Measurements from ENCODE around the gene CDH13. TPM values are rescaled to one million over a fixed set of nuclear protein-coding genes. Genes with fewer than 3 reads are reported as not detected.

Gene CDH13
- total and polyA plus RNA-seq, 2 experiments from 2014 or later, result 1.6 to 4.4 TPM

GRCh38 chr16:83312015-83312717 lies 685.4 kb downstream of the CDH13 start:
- Mint-ChIP-seq H3K4me1 (peaks cover 5% of the 10 kb centered on the region; the same call in 2 of the 3 replicates), H3K27me3 (ENCODE audit: insufficient read depth, low read depth, poor library complexity) (no peaks in the 10 kb centered on the region), H3K9me3 (no peaks in the 10 kb centered on the region), H3K36me3 (ENCODE audit: low read depth) (no peaks in the 10 kb centered on the region), H3K4me3 (no peak overlapping the region), H3K27ac (no peak overlapping the region)
- H3K9me2 ChIP-seq (ENCODE audit: insufficient read depth), result no peaks in the 10 kb centered on the region; the same call in 1 of the 2 replicates
- H3F3A ChIP-seq (replicated peaks; ENCODE audit: low read depth), result no peaks in the 10 kb centered on the region
- TF ChIP-seq JUNB (IDR thresholded peaks at IDR 0.05; ENCODE audit: unreplicated experiment) (no peak), CTCF (conservative IDR thresholded peaks at IDR 0.05; ENCODE audit: low read depth in 2 of 2) (no peak), EZH2phosphoT487 (IDR thresholded peaks at IDR 0.05; ENCODE audit: unreplicated experiment) (no peak), ZNF114 (CRISPR knock-in tag; IDR thresholded peaks at IDR 0.05) (no peak), EZH2 (IDR thresholded peaks at IDR 0.05; ENCODE audit: low read depth, unreplicated experiment) (no peak), REST (IDR thresholded peaks at IDR 0.05; ENCODE audit: unreplicated experiment) (no peak), ZNF331 (CRISPR knock-in tag; IDR thresholded peaks at IDR 0.05; ENCODE audit: low read depth) (no peak)
- H3K4me1 ChIP-seq (ENCODE audit: insufficient read depth), result no peaks in the 10 kb centered on the region
- no peak overlapping the region for H2AFZ ChIP-seq
- H4K20me1 ChIP-seq (replicated peaks; ENCODE audit: insufficient read depth), result no peaks in the 10 kb centered on the region
- no peak for DNase-seq (ENCODE audit: low spot score)
- H3K27me3 ChIP-seq (ENCODE audit: insufficient read depth), result no peaks in the 10 kb centered on the region
- no peaks in the 10 kb centered on the region for H3K79me2 ChIP-seq (replicated peaks; ENCODE audit: insufficient read depth)
- no peak overlapping the region for H3K27ac ChIP-seq (ENCODE audit: low read depth)
- no peak for ATAC-seq
- H3K36me3 ChIP-seq (ENCODE audit: insufficient read depth), result no peaks in the 10 kb centered on the region
- H3K4me3 ChIP-seq, result no peak overlapping the region
- H3K4me2 ChIP-seq, result no peak overlapping the region

- Histone ChIP-seq H3K27ac (ENCODE audit: low read depth) (no peak overlapping the region), H2AFZ (no peak overlapping the region), H3K4me3 (no peak overlapping the region), H3K4me2 (no peak overlapping the region), H3K4me1 (ENCODE audit: insufficient read depth) (no peaks in the 10 kb centered on the region), H4K20me1 (replicated peaks; ENCODE audit: insufficient read depth) (no peaks in the 10 kb centered on the region), H3K9me2 (ENCODE audit: insufficient read depth) (no peaks in the 10 kb centered on the region; the same call in 1 of the 2 replicates), H3K27me3 (ENCODE audit: insufficient read depth) (no peaks in the 10 kb centered on the region), H3K79me2 (replicated peaks; ENCODE audit: insufficient read depth) (no peaks in the 10 kb centered on the region), H3F3A (replicated peaks; ENCODE audit: low read depth) (no peaks in the 10 kb centered on the region), H3K36me3 (ENCODE audit: insufficient read depth) (no peaks in the 10 kb centered on the region)
- Mint-ChIP-seq H3K9me3 (no peaks in the 10 kb centered on the region), H3K4me1 (0 out of 3 replicates have a peak, but pooled peaks cover 4% of the 10 kb centered on the region), H3K27me3 (ENCODE audit: insufficient read depth, low read depth, poor library complexity) (no peaks in the 10 kb centered on the region), H3K4me3 (no peak overlapping the region), H3K36me3 (ENCODE audit: low read depth) (no peaks in the 10 kb centered on the region), H3K27ac (no peak overlapping the region)
- TF ChIP-seq POLR2AphosphoS5 (IDR thresholded peaks at IDR 0.05; ENCODE audit: low read depth) (no peak), CTCF (conservative IDR thresholded peaks at IDR 0.05; ENCODE audit: low read depth in 2 of 2) (no peak), ETS1 (IDR thresholded peaks at IDR 0.05) (no peak), EZH2phosphoT487 (IDR thresholded peaks at IDR 0.05; ENCODE audit: unreplicated experiment) (no peak)
- no peak for ATAC-seq
- no peak for DNase-seq (ENCODE audit: low spot score)
Measured at GRCh38 chr16:83312718-83313245, 686.0 kb downstream of the CDH13 start.

Measured in GM23338 (cell line).